Measurements from ENCODE around the gene LRPAP1.
"Not testable (repeated sequence)": the region's sequence is repeated elsewhere in the genome, so short reads cannot be mapped to it uniquely, and the experiment has no call there.

DNA sequence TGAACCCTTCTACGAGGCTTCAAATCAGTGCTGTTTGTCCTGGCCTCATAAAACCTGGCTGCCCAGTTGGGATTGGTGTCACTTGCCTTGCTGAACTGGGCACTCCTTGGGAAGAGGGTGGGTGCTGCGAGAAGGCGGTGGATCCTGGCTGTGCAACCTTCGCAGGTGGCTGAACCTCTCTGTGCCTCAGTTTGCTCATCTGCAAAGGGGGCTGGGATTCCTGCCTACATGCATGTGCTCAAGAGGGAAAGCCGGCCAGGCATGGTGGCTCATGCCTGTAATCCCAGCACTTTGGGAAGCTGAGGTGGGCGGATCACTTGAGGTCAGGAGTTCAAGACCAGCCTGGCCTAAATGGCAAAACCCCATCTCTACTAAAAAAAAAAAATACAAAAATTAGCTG lies 17.8 kb upstream of the LRPAP1 start:
- TF ChIP-seq, protein P1, sequence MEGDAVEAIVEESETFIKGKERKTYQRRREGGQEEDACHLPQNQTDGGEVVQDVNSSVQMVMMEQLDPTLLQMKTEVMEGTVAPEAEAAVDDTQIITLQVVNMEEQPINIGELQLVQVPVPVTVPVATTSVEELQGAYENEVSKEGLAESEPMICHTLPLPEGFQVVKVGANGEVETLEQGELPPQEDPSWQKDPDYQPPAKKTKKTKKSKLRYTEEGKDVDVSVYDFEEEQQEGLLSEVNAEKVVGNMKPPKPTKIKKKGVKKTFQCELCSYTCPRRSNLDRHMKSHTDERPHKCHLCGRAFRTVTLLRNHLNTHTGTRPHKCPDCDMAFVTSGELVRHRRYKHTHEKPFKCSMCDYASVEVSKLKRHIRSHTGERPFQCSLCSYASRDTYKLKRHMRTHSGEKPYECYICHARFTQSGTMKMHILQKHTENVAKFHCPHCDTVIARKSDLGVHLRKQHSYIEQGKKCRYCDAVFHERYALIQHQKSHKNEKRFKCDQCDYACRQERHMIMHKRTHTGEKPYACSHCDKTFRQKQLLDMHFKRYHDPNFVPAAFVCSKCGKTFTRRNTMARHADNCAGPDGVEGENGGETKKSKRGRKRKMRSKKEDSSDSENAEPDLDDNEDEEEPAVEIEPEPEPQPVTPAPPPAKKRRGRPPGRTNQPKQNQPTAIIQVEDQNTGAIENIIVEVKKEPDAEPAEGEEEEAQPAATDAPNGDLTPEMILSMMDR (IDR thresholded peaks at IDR 0.05): not testable (repeated sequence)
- TF ChIP-seq POLR2A (IDR thresholded peaks at IDR 0.05): not testable (repeated sequence)

Measured in uterus (tissue), 2 donors.